ENCODE results near the gene UBASH3B.

DNA sequence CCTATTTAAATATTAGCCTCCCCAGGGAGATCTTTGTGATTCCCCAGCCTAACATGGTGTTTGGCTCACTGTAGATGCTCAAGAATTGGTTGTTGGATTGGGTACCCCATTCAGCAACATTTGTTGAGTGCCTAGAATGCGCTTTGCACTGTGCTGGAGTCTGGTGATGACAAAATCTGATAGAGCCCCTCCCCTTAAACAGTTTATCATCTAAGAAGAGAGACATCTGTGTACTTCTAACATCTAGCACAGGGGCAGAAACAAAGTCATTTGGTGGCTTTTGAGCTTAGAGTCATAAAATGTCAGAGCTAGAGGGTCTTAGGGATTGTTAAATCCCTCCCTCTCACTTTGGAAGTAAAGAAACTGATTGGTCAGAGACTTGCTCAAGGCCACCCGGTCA, 73.0 kb downstream of the UBASH3B start:
- TF ChIP-seq GATA3 (IDR thresholded peaks at IDR 0.05; ENCODE audit: low read depth, low read length) (no peak), GATA2 (IDR thresholded peaks at IDR 0.05; ENCODE audit: low read depth, low read length) (no peak)
